Measurements from ENCODE around the gene KLHL30. TPM values are rescaled to one million over a fixed set of nuclear protein-coding genes. Genes with fewer than 3 reads are reported as not detected.

KLHL30 gene
- total RNA-seq, 8 experiments from 2014 or later = 0.21 to 0.76 (median 0.42) TPM

DNA sequence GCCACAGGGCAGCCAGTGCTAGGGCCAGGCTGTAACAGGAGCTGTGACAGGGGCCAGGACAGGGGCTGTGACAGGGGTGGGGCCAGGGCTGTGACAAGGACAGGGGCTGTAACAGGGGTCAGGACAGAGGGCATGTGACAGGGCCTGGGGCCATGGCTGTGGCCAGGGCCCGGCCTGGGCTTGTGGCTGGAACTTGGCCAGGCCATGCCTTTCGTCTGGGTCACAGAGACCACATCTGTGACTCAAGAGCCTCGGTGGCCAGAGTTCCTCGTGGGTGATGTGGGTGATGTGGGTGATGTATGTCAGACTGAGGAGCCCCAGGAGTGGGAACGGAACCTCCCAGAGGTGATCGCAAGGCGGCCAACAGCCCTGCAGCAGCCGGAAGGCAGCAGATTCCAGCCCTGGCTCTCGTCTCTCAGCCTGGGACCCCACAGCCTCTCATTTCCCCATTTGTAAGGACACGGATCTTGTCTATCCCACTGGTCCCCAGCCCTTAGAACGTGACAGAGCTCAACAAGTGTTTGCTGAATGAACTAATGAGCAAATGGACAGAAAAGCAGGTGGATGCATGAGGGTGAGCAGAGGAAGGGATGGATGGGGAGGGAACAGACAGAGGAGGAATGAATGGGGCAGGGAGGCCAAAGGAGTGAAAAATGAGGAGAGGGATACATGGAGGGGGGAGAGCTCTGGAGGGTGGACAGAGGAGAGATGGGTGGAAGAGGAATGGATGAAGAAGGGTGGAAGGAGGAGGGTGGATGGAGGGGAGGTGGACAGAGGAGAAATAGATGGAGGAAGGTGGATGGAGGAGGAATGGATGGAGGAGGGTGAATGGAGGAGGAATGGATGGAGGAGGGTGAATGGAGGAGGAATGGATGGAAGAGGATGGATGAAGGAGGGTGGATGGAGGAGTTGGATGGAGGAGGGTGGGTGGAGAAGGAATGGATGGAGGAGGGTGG is 21.0 kb upstream of the KLHL30 start:
- no peak for ATAC-seq (replicated peaks in 6 of 8)
- 10 to 100% (median 41%) methylated on average over 1 to 3 of the region's 11 CpGs; no CpG with 5 or more reads in 2 of the 10 experiments for WGBS, 10 experiments
- in situ Hi-C loops (cut with MboI; ENCODE audit: low pct_unique_long_range_greater_than_20kb in 2 of 9, low sequenced_read_pairs in 9 of 9, unreplicated experiment in 9 of 9) = no loop called here

DNA sequence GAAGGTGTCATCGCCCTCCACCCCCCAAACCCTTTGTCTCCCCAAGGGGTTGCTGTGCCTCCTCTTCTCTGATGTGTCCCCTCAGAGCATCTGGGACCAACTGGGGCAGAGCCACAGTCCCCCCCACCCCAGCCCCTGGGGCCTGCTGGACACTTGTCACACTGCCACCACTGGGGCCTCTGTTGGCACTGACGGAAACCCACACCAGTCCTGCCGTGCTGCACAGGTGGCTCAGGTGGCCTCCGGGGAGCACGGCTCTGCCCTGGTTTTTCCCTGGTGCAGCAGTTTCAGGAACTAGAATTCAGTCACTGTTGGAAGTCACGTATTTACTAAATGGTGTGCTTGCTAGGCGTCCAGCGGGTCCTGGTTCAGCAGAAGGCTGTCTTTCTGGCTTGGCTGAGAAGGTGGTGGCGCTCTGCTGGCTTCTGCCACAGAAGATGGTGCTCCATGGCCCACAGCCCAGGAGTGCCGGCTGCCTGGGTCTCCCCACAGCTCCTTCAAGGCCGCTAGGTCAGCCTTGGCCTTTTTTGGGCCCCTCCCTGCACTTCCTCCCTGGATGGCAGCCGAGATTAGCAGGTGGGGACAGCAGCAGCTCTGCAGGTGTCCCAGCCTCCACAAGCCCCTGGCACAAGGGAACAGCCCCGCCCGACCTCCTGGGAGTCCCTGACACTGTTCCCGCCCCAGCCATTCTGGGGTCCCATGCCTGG is 18.6 kb upstream of the KLHL30 start:
- no peak overlapping the region for H3K4me3 ChIP-seq
- peak overlapping the region; percentile 60 to 61 for H3K27ac ChIP-seq
- WGBS, 10 experiments = 100% methylated on average over 1 of the region's 15 CpGs; no CpG with 5 or more reads in 9 of the 10 experiments
- in situ Hi-C loops (cut with MboI; ENCODE audit: low pct_unique_long_range_greater_than_20kb in 2 of 9, low sequenced_read_pairs in 9 of 9, unreplicated experiment in 9 of 9) = no loop called here
- no peak for ATAC-seq (replicated peaks in 6 of 8)
- peaks cover 15 to 18% of the 10 kb centered on the region in 2 donors for H3K4me1 ChIP-seq (replicated peaks in 1 of 2)

More for the DNA sequence above, 21.0 kb upstream of the KLHL30 start:
- Histone ChIP-seq H3K4me3 (no peak overlapping the region), H3K27ac (no peak overlapping the region), H3K4me1 (replicated peaks in 1 of 2) (peaks cover 15% of the 10 kb centered on the region in 2 donors)

DNA sequence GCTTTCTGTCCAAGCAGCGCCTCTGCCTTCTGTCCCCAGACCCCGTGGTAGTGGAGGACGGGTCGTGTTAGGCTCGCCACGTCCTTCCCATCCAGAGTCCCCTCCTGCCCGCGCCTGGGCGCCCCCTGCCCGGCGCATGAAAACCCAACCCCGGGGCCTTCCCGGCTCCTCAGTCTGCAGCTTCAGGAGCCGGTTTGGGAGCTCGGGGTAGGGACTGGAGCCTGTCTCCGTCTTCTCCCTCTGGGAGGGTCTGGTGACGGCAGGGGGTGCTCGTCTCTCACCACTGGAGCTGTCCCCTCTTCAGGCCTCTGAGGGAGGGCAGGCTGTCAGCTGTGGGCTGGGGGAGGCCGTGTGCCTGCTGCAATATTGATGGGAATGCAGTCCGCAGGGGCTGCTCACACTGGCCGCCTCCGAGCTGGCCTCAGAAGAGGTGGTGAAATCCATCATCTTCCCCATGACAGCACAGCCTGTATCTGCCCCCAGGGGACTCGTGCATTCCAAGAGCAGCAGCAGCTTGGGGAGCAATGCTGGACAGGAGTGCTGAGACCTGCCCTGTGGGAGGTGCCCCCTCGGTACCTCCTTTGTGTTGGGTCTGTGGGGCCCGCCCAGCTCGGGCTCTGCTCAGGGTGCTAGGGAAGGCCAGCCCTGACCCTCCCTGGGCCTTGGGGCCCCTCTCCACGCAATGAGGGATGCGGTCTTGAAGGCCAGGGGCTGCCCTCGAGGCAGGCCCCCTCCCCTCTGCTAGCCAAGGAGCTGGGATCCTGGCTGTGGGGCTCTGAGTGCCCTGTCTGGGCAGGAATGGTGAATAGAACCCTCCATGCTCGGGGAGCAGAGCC is 17.8 kb upstream of the KLHL30 start:
- WGBS, 10 experiments = 0 to 80% (median 40%) methylated on average over 1 to 3 of the region's 30 CpGs; no CpG with 5 or more reads in 5 of the 10 experiments
- Histone ChIP-seq H3K4me3 (no peak overlapping the region), H3K4me1 (replicated peaks in 1 of 2) (peaks cover 15 to 18% of the 10 kb centered on the region in 2 donors), H3K27ac (peak overlapping the region; percentile 61 to 80)
- in situ Hi-C loops (cut with MboI; ENCODE audit: low pct_unique_long_range_greater_than_20kb in 2 of 9, low sequenced_read_pairs in 9 of 9, unreplicated experiment in 9 of 9) = no loop called here
- ATAC-seq (replicated peaks in 6 of 8) = peak; percentile 57 to 98 (median 96)

DNA sequence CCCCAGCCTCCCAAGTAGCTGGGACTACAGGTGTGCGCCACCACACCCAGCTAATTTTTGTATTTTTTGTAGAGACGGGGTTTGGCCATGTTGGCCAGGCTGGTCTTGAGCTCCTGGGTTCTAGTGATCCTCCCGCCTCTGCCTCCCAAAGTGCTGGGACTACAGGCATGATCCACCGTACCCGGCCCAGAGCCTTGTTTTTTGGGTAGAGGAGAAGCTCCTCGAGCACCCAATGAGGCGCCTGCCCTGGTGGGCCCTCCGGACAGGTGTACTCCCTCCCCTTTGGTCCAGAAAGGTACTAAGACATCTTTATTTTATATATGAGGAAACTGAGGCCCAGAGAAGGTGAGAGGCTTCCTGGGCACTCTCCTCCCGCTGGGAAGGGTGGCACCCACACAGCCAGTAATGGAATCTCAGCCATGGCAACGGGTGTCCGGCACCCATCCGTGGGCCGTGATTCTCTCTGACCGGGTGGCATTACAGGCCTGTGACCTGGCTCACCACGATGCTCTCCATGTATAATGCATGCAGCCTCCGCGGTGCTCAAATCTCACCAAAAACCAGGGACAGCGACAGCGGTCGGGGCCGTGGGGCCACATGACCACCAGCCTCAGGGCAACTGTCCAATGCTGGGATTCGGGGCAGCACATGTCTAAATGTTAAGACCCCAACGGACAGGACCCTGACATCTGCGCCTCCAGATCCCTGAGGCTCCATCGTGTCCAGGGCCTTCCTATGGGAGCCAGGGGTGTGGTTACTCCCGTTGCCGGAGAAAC is 16.8 kb upstream of the KLHL30 start:
- 60 to 88% (median 85%) methylated on average over 4 to 21 of the region's 27 CpGs; no CpG with 5 or more reads in 3 of the 10 experiments for WGBS, 10 experiments
- Histone ChIP-seq H3K4me3 (no peak overlapping the region), H3K27ac (no peak overlapping the region), H3K4me1 (replicated peaks in 1 of 2) (peaks cover 16 to 18% of the 10 kb centered on the region in 2 donors)
- ATAC-seq (replicated peaks in 6 of 8) = no peak
- in situ Hi-C loops (cut with MboI; ENCODE audit: low pct_unique_long_range_greater_than_20kb in 2 of 9, low sequenced_read_pairs in 9 of 9, unreplicated experiment in 9 of 9) = no loop called here

DNA sequence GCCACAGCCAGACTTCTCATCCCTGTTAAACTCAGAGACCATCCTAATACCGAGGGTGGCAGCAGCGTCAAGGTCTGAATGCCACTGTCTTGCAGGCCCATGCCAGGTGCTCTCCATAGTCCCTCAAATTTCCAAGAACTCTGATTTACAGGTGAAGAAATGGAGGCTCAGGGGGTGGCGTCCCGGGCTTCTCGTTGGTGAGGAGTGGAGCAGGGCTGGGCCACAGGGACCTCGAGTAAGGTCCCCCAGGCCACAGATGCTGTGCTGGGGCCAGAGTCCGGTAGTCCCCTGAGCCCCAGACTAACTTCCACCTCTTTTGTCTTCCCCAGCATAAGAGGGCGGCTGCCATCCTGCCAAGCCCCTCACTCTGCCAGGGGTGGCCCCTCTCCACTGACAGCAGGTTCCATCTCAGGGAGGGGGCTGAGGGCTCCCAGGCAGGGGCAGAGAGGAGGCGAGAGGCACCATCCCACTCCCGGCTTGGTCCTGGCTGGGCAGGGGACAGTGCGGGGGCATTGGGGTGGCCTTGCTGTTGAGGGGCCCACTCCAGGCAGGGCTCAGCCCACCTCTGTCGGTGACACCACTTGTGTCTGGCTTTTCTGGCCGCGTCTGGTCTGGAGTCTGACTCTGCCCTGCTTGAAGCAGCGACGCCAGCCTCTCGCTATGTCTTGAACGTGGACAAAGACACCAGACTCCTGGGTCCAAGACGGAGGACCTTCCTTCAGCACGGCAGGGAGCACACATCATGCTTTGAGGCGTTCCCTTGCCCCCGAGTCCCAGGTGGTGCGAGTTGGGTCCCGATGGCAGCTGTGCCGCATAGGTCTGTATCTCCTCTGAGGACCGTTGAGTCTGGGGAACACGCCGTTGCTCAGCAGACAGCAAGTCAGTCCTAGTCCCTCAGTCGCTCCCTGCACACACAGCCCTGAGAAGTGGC is 15.9 kb upstream of the KLHL30 start:
- Histone ChIP-seq H3K4me3 (no peak overlapping the region), H3K4me1 (replicated peaks in 1 of 2) (peaks cover 24 to 26% of the 10 kb centered on the region in 2 donors), H3K27ac (no peak overlapping the region)
- in situ Hi-C loops (cut with MboI; ENCODE audit: low pct_unique_long_range_greater_than_20kb in 2 of 9, low sequenced_read_pairs in 9 of 9, unreplicated experiment in 9 of 9) = no loop called here
- 27 to 100% (median 93%) methylated on average over 1 to 6 of the region's 29 CpGs; no CpG with 5 or more reads in 4 of the 10 experiments for WGBS, 10 experiments
- no peak for ATAC-seq (replicated peaks in 6 of 8)

DNA sequence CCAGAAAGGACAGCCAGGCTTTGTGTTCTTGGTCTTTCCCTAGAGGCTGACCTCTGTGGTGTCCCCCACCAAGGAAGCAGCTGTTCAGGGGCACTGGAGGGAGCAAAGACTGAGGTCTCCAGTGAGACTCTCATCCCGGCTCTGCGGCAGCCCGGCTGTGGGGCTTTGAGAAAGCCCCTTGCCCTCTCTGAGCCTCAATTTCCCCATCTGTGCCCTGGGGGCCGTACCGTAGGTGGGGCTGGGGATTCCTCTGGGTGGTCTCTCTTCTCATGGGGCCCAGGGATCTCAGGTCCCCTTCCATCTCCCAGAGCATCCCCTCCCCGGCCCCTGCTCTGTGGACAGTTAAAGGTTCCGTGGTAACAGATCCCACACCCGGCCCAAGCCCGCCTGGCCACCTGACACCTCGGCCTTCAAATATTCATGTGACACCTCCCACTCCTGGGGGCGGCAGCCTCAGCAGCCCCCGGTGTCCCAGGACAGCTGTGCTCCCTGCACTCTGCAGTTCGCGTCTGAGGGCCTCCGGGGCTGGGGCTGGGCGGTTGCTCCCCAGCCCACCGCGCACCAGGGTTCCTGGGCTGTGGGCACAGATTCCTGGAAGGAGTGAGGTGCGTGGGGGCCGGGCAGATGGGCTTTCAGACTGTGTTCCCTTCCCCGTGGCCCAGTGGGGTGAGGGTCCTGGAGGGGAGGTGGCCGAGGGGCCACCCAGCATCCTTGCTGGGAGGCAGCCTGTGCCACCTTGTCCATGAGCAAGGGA is 15.1 kb upstream of the KLHL30 start:
- Histone ChIP-seq H3K4me1 (replicated peaks in 1 of 2) (peaks cover 26 to 28% of the 10 kb centered on the region in 2 donors), H3K4me3 (no peak overlapping the region), H3K27ac (no peak overlapping the region)
- ATAC-seq (replicated peaks in 6 of 8) = no peak
- in situ Hi-C loops (cut with MboI; ENCODE audit: low pct_unique_long_range_greater_than_20kb in 2 of 9, low sequenced_read_pairs in 9 of 9, unreplicated experiment in 9 of 9) = no loop called here
- 20 to 93% (median 73%) methylated on average over 1 to 9 of the region's 22 CpGs; no CpG with 5 or more reads in 5 of the 10 experiments for WGBS, 10 experiments

DNA sequence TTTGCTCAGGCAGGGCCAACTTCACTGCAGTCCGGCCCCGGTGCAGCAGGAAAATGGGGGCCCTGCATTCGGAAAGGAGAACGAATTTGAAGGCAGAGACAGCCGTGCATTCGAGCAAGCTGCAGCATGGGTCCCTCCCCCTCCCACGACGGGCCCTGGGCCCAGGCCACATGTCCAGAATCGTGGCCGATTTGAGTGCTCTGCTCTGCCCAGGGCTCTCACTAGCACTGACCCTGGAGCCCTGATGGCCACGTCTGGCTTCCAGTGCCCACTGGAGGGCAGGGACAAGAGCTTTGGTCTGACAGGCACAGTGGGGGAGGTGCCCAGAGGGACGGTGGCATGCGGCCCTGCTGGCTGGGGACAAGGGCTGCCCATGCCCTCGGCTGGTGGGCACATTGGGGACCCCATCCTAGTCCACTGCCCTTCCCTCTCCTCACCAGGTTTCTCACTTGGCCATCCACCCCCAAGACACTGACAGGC is 14.4 kb upstream of the KLHL30 start:
- H3K27ac ChIP-seq = no peak overlapping the region
- in situ Hi-C loops (cut with MboI; ENCODE audit: low pct_unique_long_range_greater_than_20kb in 2 of 9, low sequenced_read_pairs in 9 of 9, unreplicated experiment in 9 of 9) = no loop called here
- WGBS, 10 experiments = 40 to 100% (median 40%) methylated on average over 1 to 2 of the region's 14 CpGs; no CpG with 5 or more reads in 7 of the 10 experiments
- H3K4me1 ChIP-seq (replicated peaks in 1 of 2) = peaks cover 26 to 28% of the 10 kb centered on the region in 2 donors
- ATAC-seq (replicated peaks in 6 of 8) = no peak
- H3K4me3 ChIP-seq = no peak overlapping the region

DNA sequence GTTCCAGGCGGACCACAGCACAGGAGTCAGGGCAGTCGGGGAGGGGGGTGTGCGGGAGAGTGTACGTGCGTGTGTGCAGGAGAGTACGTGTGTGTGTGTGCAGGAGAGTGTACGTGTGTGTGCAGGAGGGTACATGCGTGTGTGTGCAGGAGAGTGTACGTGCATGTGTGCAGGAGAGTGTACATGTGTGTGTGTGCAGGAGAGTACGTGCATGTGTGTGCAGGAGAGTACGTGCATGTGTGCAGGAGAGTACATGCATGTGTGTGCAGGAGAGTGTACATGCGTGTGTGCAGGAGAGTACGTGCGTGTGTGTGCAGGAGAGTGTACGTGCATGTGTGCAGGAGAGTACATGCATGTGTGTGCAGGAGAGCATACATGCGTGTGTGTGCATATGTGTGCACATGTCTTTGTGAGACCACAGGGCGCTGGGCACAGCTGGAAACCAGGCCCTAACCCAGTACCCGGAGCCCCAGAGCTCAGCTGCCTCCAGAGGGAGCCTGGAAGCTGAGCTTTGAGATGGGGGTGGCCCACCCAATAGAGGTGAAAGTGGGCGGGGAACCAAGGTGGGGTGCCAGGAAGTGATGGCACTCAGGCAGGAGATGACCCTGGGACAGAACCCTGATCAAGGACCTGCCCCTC is 13.9 kb upstream of the KLHL30 start:
- no peak for ATAC-seq (replicated peaks in 6 of 8)
- in situ Hi-C loops (cut with MboI; ENCODE audit: low pct_unique_long_range_greater_than_20kb in 2 of 9, low sequenced_read_pairs in 9 of 9, unreplicated experiment in 9 of 9) = no loop called here

DNA sequence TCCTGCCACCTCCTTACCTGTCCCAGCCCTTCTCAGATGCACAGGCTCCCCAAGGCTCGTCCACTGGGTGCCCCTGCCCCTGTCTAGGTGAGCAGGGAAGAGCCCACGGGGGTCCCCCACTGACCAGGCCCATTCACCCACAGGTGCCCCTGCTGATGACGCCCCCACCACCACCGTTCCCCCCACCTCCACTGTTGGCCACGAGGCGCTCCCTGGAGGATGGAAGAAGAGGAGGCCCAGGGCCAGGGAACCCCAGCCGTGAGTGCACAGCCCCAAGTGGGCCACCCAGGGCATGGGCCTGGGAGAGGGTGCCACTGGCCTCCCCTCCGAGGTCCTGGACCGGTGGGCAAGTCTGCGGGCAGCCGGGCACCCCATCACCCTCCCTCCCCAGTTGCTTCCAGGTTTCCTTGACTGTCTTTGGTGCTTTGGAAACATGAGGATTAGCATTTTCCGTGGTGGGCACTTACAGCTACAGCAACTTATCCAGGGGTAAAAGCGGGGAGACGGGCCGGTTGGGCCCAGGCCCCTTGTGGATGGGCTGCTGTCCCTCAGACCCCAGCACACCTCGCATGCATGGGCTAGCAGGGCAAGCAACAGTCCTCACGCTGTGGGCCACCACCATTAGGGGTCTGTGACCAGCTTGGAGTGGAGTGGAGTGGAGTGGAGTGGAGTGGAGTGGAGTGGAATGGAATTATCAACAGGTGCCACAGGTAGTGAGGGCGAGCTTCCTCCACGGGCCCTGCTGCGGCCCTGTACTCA is 13.2 kb upstream of the KLHL30 start:
- H3K4me1 ChIP-seq (replicated peaks in 1 of 2) = peaks cover 18 to 19% of the 10 kb centered on the region in 2 donors
- no peak overlapping the region for H3K27ac ChIP-seq
- WGBS, 10 experiments = 0 to 100% (median 92%) methylated on average over 1 to 2 of the region's 20 CpGs; no CpG with 5 or more reads in 6 of the 10 experiments
- in situ Hi-C loops (cut with MboI; ENCODE audit: low pct_unique_long_range_greater_than_20kb in 2 of 9, low sequenced_read_pairs in 9 of 9, unreplicated experiment in 9 of 9) = no loop called here
- no peak overlapping the region for H3K4me3 ChIP-seq
- no peak for ATAC-seq (replicated peaks in 6 of 8)

More for the DNA sequence above, 13.9 kb upstream of the KLHL30 start:
- Histone ChIP-seq H3K4me1 (replicated peaks in 1 of 2) (peaks cover 25 to 26% of the 10 kb centered on the region in 2 donors), H3K27ac (no peak overlapping the region), H3K4me3 (no peak overlapping the region)
- WGBS, 10 experiments = 58 to 100% (median 85%) methylated on average over 1 to 5 of the region's 19 CpGs; no CpG with 5 or more reads in 5 of the 10 experiments

DNA sequence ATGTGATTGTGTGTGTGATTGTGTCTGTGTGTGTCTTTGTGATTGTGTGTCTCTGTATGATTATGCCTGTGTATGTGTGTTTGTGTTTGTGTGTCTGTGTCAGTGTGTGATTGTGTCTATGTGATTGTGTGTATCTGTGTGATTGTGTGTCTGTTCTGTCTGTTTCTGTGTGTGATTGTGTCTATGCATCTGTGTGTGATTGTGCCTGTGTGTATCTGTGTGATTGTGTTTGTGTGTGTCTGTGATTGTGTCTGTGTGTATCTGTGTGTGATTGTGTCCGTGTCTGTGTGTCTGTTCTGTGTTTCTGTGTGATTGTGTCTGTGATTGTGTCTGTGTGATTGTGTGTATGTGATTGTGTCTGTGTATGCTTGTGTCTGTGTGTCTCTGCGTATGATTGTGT is 12.1 kb upstream of the KLHL30 start:
- Histone ChIP-seq H3K27ac (no peak overlapping the region), H3K4me3 (no peak overlapping the region), H3K4me1 (replicated peaks in 1 of 2) (peaks cover 11 to 12% of the 10 kb centered on the region in 2 donors)
- WGBS, 10 experiments = 52 to 100% (median 100%) methylated on average over 1 to 2 of the region's 2 CpGs; no CpG with 5 or more reads in 6 of the 10 experiments
- no peak for ATAC-seq (replicated peaks in 6 of 8)
- in situ Hi-C loops (cut with MboI; ENCODE audit: low pct_unique_long_range_greater_than_20kb in 2 of 9, low sequenced_read_pairs in 9 of 9, unreplicated experiment in 9 of 9) = no loop called here
